DMS114 treated with DMSO at 0.1 percent for 48 hours (cell line): Measurements from ENCODE around the gene SNX14.

Source experiments
- DNase-seq: peaks from one replicate; lab custom pipeline; 2025; ENCODE audit not compliant: unreplicated experiment; lab: John Stamatoyannopoulos, UW

SNX14 gene

GRCh38 chr6:85516168-85516567 is 77.5 kb downstream of the SNX14 start:
- no peak for DNase-seq

GRCh38 chr6:85506441-85507093 is 87.1 kb downstream of the SNX14 start:
- DNase-seq, result no peak

- DNase-seq, result no peak
Observed at GRCh38 chr6:85498596-85499258, 94.9 kb downstream of the SNX14 start.

GRCh38 chr6:85496856-85497255 is 96.8 kb downstream of the SNX14 start:
- DNase-seq, result no peak

GRCh38 chr6:85496009-85496579 is 97.6 kb downstream of the SNX14 start:
- DNase-seq, result no peak

GRCh38 chr6:85494547-85495536 is 98.8 kb downstream of the SNX14 start:
- no peak for DNase-seq

GRCh38 chr6:85493389-85493788 is 100.3 kb downstream of the SNX14 start:
- DNase-seq, result no peak

GRCh38 chr6:85490516-85491248 is 103.0 kb downstream of the SNX14 start:
- no peak for DNase-seq

- DNase-seq, result no peak
Observed at GRCh38 chr6:85484948-85485347, 108.7 kb downstream of the SNX14 start.

GRCh38 chr6:85483846-85484245 is 109.8 kb downstream of the SNX14 start:
- DNase-seq, result no peak

- DNase-seq, result peak; percentile 17
Observed at GRCh38 chr6:85482905-85483700, 110.6 kb downstream of the SNX14 start.

GRCh38 chr6:85482206-85482904 is 111.3 kb downstream of the SNX14 start:
- no peak for DNase-seq

GRCh38 chr6:85479208-85479607 is 114.5 kb downstream of the SNX14 start:
- no peak for DNase-seq

- DNase-seq, result no peak
Observed at GRCh38 chr6:85476532-85476931, 117.1 kb downstream of the SNX14 start.

- no peak for DNase-seq
Observed at GRCh38 chr6:85473748-85474147, 119.9 kb downstream of the SNX14 start.

GRCh38 chr6:85472744-85473143 is 120.9 kb downstream of the SNX14 start:
- DNase-seq, result no peak

- DNase-seq, result no peak
Observed at GRCh38 chr6:85470023-85470410, 123.6 kb downstream of the SNX14 start.

GRCh38 chr6:85469276-85470022 is 124.2 kb downstream of the SNX14 start:
- DNase-seq, result no peak

- DNase-seq, result no peak
Observed at GRCh38 chr6:85468326-85468725, 125.3 kb downstream of the SNX14 start.
